LNCAP (cell line): ENCODE results near the gene TBX2.

Experiments used
- CTCF ChIP-seq: fragments of 450-650 bp; IDR thresholded peaks from 2 replicates; pipeline ENCODE4 v1.5.1; 2017; ENCODE audit warnings: mild to moderate bottlenecking

TBX2 gene

GRCh38 chr17:61410141-61411010 lies 10.7 kb downstream of the TBX2 start:
- peak; percentile 8; the same call in 1 of the 2 replicates for TF ChIP-seq CTCF

DNA sequence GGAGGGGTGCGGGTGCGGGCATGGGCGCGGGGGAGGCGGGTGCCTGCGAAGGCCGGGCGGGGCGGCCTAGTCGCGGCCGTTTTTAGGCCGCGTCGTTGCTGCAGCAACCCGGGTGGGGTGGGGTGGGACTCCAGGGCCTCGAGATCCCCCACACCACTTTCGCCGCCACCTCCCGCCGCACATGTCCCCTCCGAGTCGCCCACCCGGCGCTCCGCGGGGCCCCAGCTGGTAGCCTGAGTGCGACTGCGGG lies 11.3 kb downstream of the TBX2 start:
- no peak for TF ChIP-seq CTCF

DNA sequence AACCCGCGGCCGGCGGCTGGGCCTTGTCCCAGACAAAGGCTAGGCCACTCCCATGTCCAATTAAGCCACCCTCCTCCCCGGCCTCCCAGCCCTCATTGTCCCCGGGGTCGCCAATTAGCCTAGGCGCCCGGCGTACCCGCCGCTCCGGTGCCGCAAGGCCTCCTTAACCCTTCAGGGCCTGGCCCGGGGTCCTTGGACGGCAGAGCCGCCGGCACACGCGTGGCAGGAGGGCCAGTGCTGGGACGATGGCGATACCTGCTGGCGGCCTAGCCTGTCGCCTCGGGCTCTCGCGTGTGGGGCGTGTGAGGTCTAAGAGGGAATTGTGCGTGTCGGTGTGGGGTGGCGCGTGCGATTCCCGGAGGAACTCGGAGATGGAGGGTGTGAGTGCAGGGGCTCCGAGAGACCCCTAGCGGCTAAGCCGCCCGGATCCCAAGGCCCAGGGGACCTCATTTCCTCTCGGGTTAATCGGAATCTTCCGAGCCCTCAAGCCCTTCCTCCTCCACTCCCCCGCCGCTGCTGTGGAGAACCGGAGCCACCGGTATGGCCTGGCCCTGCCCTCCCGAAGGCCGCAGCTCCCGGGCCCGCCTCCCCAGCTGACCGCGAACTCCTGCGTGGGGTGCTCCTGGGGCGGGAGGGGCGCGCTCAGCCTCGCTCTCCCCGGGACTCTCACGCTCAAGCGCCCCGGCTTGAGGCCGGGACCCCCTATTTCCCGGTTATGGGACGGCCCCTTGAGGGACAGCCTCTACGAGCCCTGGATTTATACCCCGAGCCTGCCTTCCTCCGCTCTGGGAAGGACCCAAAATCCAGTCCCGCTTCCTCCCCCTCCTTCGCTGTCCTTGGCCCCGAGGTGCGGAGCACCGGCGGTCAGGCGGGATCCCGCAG lies 11.9 kb downstream of the TBX2 start:
- no peak for TF ChIP-seq CTCF

DNA sequence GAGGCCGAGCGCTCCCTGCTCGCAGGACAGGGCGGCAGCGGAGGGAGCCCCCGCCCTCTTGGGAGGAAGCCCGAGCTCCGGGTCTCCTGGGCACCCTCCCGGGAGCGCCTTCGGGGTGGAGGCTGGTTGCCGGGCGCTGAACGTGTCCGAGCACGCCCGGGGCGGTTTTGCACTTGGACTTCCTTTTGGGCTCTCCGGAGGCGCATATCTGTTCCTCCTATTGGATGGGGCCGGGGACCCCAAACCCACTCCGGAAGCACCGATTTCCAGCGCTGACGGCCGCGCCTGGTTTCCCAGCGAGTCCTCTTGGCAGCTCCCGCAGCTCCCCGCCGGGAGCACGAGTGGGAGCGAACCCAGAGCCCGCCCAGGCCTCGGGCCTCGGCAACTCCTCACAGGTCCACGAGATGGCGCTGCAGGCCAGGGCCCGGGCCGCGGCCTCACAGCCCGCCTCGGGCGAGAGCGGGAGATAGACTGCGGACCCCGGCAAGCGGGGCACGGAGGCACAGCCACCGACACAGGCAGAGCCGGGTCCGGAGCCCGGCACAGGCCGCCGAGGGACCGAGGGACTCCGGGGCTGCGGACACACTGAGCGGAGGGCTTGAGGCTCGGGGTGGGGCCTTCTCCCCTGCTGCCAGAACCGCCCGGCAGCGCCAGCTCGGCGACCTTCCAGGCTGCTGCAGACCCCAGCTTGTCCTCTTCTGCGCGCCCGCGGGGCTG lies 12.7 kb downstream of the TBX2 start:
- TF ChIP-seq CTCF = peak; percentile 91

DNA sequence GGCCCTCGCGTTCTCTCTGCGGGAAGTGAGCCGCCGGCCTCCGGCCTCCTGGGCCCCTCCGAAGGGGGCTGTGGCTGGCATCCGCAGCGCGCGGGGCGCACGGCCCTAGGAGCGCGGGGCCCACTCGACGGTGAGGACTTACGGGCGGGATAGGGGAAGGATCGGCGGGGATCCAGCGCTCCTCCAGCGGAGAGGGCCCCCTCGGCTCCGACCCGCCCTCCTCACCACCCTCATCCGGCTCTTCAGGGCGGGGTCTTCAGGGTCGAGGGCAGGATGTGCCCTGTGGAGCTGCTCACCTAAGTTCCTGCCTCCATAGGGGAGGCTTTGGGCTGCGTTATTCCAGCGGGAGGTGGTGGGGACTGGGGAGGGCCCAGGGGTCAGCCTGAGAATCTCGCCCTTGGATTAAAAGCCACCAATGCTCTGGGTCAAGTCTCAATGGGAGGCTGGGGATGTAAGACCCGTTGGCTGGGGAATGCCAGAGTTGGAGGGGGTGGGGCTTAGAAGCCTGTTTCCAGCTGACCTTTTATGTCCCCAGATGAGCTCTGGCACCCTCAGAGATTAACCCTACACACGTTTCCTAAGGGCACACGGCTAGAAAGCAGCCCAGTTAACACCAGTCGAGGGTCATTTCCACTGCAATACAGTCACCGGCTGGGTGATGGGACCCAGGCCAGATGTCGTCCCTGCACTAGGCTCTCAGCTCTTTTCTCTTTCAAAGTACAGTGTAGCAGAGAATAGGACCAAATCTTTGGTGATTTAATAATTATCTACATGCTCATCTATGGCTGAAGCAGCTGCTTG lies 13.4 kb downstream of the TBX2 start:
- TF ChIP-seq CTCF = no peak

DNA sequence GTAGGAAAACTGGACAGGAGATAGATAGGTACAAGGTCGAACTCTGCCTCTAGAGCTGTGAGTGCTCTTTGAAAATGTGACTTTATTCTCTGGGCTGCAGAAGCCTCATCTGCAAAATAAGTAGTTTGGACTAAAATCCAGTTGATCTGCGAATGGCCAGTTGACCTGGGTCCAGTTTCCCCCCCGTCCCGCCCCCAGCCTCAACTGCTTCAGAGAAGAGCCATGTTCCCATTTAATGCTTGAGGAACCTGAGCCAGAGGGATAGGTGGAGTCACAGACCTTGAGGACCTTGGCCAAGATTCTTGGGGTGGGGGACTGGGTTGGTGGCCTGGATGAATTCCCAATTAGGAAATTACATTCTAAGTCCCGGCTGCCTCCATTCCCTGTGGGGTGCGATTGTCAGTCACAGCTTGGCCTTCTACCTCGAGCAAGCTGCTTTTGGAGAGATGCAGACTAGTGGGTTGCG lies 14.1 kb downstream of the TBX2 start:
- no peak for TF ChIP-seq CTCF
